GM18526 (cell line): Measurements from ENCODE around the gene ADARB2.

Source experiments
- POLR2A ChIP-seq: IDR thresholded peaks from 3 replicates; pipeline ENCODE4 v1.6.1; 2011; ENCODE audit not compliant: insufficient read length; ENCODE audit errors: extremely low read depth

The ADARB2 gene

DNA sequence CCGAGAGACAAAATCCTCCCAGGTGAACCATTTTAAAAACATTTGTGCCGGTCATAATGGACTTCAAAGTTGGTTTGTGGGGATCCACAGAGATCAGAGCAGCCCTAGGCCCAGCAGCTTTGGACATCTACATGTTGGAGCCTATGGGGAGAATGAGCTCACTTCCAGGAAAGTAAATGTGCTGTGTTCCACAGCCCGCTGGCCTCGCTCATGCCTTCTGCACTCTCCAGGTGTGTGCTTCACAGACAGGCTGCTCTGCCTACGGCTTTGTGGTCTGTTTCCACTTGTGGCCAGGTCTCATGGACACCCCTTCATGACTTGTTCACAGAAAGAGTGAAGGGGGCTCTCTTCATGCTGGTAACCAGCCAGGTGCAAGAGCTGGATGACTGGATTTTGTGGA is 141.6 kb downstream of the ADARB2 start:
- TF ChIP-seq POLR2A = no peak

DNA sequence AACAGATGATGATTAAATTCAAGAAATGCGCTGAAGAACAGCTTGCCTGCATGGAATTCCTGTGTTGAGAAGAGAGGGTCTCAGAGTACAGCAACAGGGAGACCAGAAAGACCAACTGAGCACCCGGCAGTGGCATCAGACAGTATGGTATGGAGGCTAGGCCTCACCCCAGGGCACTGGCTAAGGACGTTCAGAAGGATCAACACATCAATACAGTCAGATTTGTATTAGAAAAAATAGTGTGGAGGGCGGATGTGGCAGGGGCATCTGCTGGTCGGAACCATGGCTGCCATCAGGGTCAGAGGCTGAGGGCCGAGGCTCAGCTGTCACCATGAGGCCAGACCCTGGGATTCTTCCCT is 142.1 kb downstream of the ADARB2 start:
- no peak for TF ChIP-seq POLR2A

DNA sequence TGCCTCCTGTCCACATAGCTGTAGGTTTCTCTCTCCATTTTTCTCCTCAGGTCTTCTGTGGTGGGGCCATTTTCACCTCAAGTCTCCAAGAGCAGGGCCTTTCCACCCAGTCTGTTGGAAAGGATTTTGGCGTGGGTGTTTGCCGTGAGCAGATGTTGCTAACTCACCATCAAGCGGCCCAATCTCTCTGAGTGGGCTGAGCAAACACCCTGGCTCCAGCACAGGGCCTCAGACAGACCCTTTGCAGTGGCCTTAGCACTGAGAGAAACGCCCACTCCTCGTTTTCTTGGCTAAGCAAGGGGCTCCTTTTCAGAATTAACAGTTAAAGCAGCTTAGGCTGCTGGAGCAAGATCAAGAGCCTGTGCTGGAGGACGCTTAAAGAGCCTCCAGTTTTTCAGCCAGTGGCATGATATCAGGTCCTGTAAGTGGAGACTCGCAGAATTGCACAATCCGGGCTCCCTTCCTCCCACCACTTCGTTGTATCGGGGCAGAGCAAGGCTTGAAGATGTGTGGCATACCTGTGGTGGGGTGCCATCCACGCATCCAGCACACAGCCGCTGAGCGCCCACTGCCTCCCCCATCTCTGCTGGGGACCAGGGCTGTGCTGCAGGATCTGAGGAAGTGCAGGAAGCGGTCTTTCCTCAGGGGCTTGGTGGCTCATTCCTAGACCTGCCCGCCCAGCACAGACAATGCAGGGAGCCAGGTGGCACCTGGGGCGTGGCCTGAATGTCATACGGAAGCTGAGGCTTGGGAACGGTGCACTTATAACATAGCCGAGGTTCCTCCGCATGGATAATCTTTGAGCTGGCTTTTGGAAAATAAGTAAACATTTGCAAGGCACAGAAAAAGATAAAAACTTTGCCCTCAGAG is 142.7 kb downstream of the ADARB2 start:
- TF ChIP-seq POLR2A = no peak

DNA sequence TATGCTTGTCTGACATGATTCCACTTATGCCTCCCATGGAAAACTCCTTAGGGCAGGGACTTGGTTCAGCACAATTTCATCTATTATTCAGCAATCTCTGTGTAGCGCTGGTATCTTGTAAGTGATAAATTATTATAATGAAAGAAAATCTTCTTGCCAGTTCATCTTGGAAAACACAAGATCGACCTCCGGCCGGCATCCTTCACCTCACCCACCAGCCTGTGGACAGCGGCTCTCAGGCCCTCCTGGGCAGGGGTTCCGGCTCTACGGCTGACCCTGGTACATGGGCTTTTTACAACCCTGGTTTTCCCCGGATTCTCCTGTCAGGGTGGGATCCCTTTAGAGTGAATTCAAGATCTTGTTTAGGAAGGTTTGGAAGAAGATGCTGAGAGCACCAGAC is 145.6 kb downstream of the ADARB2 start:
- no peak for TF ChIP-seq POLR2A

DNA sequence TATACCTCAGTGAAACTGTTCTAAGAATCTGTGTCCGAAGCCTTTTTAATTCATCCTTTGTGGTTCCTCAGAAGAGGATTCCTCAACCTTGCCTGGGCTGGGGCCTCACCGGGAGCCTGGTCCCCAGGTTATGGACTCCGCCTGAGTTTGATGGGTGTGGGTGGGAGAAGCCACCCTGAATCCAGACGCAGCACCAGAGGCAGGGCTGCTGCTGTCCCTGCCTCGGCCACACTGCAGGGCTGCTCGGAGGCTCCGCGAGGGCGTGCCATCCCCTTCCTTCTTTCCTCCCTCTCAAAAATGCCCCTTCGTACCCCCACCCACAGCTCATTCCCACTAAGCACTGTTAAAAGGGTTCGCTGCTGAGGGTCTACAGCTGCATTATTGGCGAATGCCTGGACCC is 146.3 kb downstream of the ADARB2 start:
- no peak for TF ChIP-seq POLR2A

DNA sequence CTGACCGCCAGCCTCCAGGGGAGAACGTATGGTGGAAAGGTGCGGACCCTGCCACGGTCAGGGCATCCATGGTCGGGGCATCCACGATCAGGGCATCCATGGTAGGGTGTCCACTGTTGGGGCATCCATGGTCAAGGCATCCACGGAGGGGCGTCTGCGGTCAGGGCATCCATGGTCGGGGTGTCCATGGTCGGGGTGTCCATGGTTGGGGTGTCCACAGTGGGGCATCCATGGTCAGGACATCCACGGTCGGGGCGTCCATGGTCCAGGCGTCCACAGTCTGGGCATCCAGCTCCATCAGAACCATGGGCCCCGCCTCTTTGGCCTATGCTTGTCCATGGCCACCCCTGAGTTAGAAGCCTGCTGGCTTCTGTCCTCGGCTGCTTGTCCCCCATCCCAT is 148.1 kb downstream of the ADARB2 start:
- TF ChIP-seq POLR2A = no peak

DNA sequence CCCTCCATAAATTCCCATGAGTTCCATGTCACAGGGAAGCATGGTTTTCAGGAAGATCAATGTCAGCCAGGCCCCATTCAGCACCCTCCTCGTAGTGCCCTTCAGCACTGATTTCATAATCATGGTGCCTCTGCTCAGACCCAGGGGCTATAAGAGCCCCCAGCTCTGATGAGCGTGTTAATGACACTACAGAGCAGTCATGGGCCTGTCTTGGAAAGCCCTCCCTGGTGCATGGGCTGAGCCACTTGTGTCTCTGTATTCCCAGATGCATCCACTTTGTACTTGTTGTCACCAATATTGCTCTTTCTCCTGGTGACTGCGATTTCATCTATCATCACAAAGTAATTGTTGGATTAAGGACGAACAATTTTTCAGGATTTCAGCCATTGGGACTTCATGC is 154.6 kb downstream of the ADARB2 start:
- TF ChIP-seq POLR2A = no peak

DNA sequence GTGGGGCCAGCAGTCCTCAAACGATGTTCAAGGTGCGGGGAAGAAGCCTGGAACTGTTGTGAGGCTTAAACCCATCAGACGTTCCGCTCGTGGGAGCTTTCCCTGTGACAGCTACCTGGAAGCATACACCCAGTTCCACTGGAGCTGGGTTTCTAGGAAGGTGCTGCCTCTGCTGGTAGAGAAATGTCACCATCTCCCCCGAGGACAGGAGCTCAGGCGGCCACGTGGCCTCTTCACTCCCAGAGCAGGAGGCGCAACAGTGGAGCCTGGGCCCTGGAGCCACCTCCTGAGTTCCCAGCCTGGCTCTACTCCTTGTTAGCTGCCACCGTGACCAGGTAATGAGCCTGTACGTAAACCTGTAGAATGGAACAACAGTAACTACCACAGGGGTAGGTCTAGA is 156.1 kb downstream of the ADARB2 start:
- no peak for TF ChIP-seq POLR2A

DNA sequence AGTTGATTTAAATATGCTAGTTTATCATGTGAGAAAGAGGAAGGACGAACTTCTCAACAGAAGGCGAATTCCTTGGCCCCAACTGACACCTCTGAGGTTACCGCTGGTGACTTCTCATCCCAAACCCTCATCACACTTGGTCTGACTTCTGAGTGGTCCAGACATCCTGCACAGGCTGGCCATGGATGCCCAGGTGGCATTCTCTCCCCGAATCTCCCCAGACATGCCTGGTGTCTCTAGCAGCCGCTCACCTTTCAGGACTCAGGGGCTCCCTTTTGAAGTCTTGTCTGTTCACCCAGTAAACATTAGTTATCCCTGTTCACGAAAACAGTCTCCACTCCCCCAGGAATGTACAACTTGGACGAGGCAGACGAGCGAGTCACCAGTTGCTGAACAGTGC is 157.7 kb downstream of the ADARB2 start:
- no peak for TF ChIP-seq POLR2A

DNA sequence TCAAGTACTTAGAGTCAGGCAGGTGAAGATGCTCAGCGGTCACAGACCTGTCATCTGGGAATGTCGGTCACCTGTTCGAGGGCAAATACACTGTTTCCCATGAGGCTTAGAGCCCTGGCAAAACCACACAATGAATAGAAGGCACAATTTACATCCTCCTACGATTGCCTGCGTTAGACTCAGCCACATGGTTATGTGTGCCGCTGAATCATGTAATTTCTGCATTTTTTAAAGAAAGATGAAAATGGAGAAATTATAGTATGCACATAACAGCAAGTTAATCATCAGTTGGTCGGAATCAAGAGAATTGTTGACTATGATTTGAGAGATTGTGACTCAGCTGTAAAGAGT is 158.2 kb downstream of the ADARB2 start:
- TF ChIP-seq POLR2A = no peak

DNA sequence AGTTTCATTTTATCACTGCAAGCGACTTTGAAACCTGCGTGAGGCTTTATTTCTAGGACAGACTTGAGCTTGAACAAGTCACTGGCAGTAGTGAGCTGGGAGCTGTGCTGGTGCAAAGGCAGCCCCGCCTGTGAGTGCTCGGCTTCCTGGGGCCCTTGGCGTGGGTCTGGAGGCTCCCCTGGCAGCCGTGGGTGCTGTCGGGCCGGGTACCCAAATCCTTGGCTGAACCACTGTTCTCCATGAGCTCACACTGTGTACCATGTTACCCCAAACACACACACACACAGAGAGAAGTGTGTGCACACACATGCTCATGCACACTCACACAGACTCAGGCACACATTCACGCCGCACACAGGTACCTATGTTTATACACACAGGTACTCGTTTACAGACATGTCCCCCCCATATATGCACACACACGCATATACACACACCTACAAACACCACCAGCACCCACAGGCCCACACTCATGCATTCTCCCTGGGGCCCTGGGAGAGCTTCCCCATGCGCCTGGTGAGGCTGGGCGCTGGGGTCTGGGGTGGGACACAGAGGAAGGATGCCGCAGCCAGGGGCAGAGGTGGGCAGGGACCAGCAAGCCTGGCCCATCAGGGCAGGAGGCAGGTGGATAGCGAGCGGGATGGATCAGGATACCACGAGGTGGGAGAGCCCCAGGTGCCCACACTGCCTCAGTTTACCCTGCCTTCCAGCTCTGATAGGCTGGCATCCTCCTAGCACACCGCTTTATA is 158.8 kb downstream of the ADARB2 start:
- TF ChIP-seq POLR2A = no peak

DNA sequence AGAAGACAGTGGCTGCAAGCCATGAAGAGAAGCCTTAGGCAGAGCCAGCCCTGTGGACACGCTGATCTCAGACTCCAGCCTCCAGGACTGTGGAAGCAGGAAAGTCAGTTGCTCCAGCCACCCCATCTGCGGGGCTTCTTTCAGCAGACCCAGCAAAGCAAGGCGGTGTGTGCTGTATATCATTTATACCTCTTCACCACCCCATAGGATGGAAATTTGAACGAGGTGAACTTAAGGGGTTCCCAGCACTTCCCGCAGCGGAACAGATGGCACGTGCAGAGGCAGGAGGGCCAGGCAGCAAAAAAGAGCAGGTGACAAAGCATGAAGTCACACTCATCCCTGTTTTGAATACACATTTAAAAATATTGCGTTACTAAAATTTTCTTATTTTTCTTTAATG is 159.4 kb downstream of the ADARB2 start:
- no peak for TF ChIP-seq POLR2A

DNA sequence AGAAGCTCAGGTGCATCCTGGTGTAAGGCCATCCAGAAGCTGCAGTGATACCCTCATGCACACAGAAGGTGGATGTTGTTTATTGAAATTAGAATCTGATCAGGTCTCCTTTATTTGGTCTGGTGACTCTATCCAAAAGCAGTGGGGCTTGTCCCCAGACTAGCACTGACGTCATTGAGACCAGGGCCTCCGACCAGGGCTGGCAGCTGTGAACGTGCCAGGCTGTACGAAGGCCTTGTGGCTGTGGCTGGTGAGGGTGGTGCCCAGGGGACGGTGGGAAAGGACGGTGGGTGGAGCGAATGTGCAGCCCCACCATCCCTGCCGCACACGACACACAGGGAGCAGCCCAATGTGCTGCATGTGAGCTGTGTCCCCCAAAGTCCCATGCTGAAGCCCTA is 160.0 kb downstream of the ADARB2 start:
- no peak for TF ChIP-seq POLR2A

DNA sequence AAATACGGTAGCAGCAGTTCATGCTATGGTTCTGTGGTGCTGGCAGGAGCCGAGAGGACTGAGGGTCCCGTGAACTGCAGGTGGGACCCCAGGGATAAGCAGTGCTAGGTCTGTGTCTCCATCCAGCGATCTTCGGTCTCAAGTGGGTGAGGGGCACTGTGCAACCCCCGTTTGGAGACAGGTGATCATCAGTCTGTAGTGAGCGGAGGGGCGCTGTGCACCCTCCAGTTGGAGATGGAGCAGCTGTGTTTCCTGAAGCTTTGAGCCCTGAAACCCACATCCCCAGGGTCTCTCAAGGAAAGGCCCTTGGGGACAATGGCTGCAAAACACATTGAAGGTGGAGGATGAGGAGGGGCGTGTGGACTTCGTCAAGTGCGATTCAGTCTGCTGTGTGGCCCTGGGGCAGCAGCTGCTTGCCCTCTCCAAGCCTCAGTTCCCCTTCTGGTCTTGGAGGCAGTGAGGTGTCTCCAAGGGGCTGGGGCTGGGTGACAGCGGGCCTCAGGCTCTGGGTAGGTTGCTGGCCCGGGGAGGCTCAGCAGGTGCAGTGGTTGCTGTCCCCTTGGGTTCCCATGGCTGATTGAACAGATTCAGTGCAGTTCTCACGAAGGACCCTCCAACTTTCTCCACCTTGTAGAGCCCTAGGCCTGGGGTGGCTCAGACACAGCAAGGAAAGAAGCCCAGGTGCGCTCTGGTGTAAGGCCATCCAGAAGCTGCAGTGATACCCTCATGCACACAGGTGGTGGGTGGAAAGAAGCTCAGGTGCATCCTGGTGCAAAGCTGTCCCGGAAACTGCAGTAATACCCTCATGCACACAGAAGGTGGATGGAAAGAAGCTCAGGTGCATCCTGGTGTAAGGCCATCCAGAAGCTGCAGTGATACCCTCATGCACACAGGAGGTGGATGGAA is 160.6 kb downstream of the ADARB2 start:
- TF ChIP-seq POLR2A = no peak

DNA sequence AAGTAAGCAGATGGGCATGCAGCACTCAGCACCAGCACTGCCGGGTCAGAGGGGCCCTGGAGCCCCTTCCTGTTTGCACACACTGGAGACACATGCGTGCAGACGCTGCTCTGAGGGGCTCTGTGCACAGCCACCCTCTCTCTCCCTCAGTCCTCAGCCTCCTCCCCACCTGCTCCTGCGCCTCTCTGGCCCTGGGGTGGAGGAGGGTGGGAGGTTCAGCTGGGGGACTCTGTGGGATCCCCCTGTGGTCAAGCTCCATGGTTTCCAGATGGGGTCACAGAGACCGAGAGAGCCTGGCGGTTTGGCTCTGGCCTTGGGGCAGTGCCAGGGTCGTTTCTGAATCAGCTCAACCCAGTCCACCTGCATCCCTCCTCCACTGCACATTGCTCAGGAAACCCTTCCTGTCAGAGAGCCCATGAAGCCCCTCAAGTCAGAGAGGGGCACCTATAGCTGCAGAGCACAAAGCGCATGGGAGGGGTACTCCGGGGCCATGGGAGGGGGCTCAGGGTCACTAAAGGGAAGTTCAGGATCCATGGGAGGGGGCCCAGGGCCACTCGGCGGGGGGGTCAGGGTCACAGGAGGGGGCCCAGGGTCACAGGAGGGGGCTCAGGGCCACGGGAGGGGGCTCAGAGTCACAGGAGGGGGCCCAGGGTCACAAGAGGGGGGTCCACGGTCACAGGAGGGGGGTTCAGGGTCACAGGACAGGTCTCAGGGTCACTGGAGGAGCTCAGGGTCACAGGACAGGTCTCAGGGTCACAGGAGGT is 161.7 kb downstream of the ADARB2 start:
- TF ChIP-seq POLR2A = no peak
